Large intestine (tissue), 3 donors: ENCODE data around the gene SLC9A2. TPM values are rescaled to one million over a fixed set of nuclear protein-coding genes. Genes with fewer than 3 reads are reported as not detected.
A peak's percentile ranks its signal among the peaks of the same experiment; 100 is the strongest.

Experiments used
- DNase-seq, 2 donors: peaks; one replicate each; pipeline versions ENCODE4 v3.0.0 to v3.0.0-alpha.2; 2013
- H3K27ac ChIP-seq: one replicate; pipeline ENCODE4 v1.5.1; 2013; ENCODE audit warnings: low read length
- H3K27me3 ChIP-seq: 2 replicates; pipeline ENCODE4 v1.6.1; 2013; ENCODE audit warnings: low read length; ENCODE audit not compliant: control insufficient read depth, insufficient read depth
- H3K36me3 ChIP-seq: 2 replicates; pipeline ENCODE4 v1.6.1; 2013; ENCODE audit warnings: low read length; ENCODE audit not compliant: control insufficient read depth, insufficient read depth
- H3K4me1 ChIP-seq: one replicate; pipeline ENCODE4 v1.6.1; 2013; ENCODE audit warnings: low read length; ENCODE audit not compliant: control insufficient read depth, insufficient read depth
- H3K4me3 ChIP-seq: one replicate; pipeline ENCODE4 v1.5.1; 2013; ENCODE audit warnings: low read length
- H3K9me3 ChIP-seq: one replicate; pipeline ENCODE4 v1.6.1; 2013; ENCODE audit warnings: mild to moderate bottlenecking, low read depth, low read length, moderate library complexity; ENCODE audit not compliant: control insufficient read depth
- whole genome bisulfite sequencing: methylation state at CpG from one replicate; pipeline ENCODE4 v1.1.5; 2013; ENCODE audit warnings: low lambda C conversion rate; ENCODE audit not compliant: insufficient coverage; 5-methylcytosine and 5-hydroxymethylcytosine counted together
- polyA plus RNA-seq: library from polyadenylated mRNA; unstranded; fragments of 120-200 nt; gene quantifications from one replicate; pipeline ENCODE4 v1.2.1, GENCODE V29; 2013

SLC9A2 gene
- polyA plus RNA-seq, 1 donor, result 2.1 TPM

GRCh38 chr2:102593516-102593915 is 25.8 kb upstream of the SLC9A2 start:
- H3K27ac ChIP-seq, result no peak overlapping the region

GRCh38 chr2:102594445-102595016 is 24.8 kb upstream of the SLC9A2 start:
- H3K9me3 ChIP-seq, result no peaks in the 10 kb centered on the region
- H3K27ac ChIP-seq, result no peak overlapping the region
- peaks cover 17% of the 10 kb centered on the region for H3K4me1 ChIP-seq
- no peaks in the 10 kb centered on the region for H3K27me3 ChIP-seq
- no peak overlapping the region for H3K4me3 ChIP-seq
- no peak for DNase-seq
- no peaks in the 10 kb centered on the region for H3K36me3 ChIP-seq
- WGBS, result 84% methylated on average over 2 of the region's 6 CpGs

More at GRCh38 chr2:102593516-102593915, 25.8 kb upstream of the SLC9A2 start:
- Histone ChIP-seq H3K27me3 (no peaks in the 10 kb centered on the region), H3K4me1 (peaks cover 17% of the 10 kb centered on the region), H3K4me3 (no peak overlapping the region), H3K36me3 (no peaks in the 10 kb centered on the region), H3K9me3 (no peaks in the 10 kb centered on the region)
- DNase-seq, result peak in 1 of 2 donors; percentile 73
- 60% methylated on average over 1 of the region's 3 CpGs for WGBS

GRCh38 chr2:102597788-102598187 is 21.6 kb upstream of the SLC9A2 start:
- WGBS, result no CpG with 5 or more reads among the region's 9 CpGs
- DNase-seq, result no peak

GRCh38 chr2:102599486-102599885 is 19.9 kb upstream of the SLC9A2 start:
- Histone ChIP-seq H3K27me3 (no peaks in the 10 kb centered on the region), H3K27ac (no peak overlapping the region), H3K4me1 (no peaks in the 10 kb centered on the region), H3K9me3 (peaks cover 3% of the 10 kb centered on the region), H3K4me3 (no peak overlapping the region), H3K36me3 (no peaks in the 10 kb centered on the region)
- no peak for DNase-seq
- WGBS, result 80% methylated on average over 1 of the region's 6 CpGs

More at GRCh38 chr2:102597788-102598187, 21.6 kb upstream of the SLC9A2 start:
- Histone ChIP-seq H3K4me1 (peaks cover 10% of the 10 kb centered on the region), H3K27ac (no peak overlapping the region), H3K4me3 (no peak overlapping the region), H3K9me3 (peaks cover 3% of the 10 kb centered on the region), H3K27me3 (no peaks in the 10 kb centered on the region), H3K36me3 (no peaks in the 10 kb centered on the region)

- Histone ChIP-seq H3K36me3 (no peaks in the 10 kb centered on the region), H3K27me3 (no peaks in the 10 kb centered on the region), H3K4me3 (no peak overlapping the region), H3K9me3 (peaks cover 3% of the 10 kb centered on the region), H3K27ac (no peak overlapping the region), H3K4me1 (peaks cover 5% of the 10 kb centered on the region)
- no peak for DNase-seq
- 93% methylated on average over 2 of the region's 2 CpGs for WGBS
These were observed 17.6 kb upstream of the SLC9A2 start for GRCh38 chr2:102601730-102602129.

GRCh38 chr2:102603904-102604303 is 15.4 kb upstream of the SLC9A2 start:
- no peaks in the 10 kb centered on the region for H3K36me3 ChIP-seq
- H3K9me3 ChIP-seq, result peaks cover 3% of the 10 kb centered on the region
- H3K27ac ChIP-seq, result no peak overlapping the region
- H3K4me3 ChIP-seq, result no peak overlapping the region
- no peaks in the 10 kb centered on the region for H3K27me3 ChIP-seq
- peaks cover 5% of the 10 kb centered on the region for H3K4me1 ChIP-seq
- no peak for DNase-seq
- WGBS, result 80% methylated on average over 1 of the region's 4 CpGs

- H3K36me3 ChIP-seq, result no peaks in the 10 kb centered on the region
- WGBS, result 0% methylated on average over 1 of the region's 3 CpGs
- peaks cover 3% of the 10 kb centered on the region for H3K9me3 ChIP-seq
- H3K4me1 ChIP-seq, result peaks cover 5% of the 10 kb centered on the region
- no peak overlapping the region for H3K27ac ChIP-seq
- H3K4me3 ChIP-seq, result no peak overlapping the region
- DNase-seq, result no peak
- H3K27me3 ChIP-seq, result no peaks in the 10 kb centered on the region
These were observed 14.6 kb upstream of the SLC9A2 start for GRCh38 chr2:102604769-102605168.

- H3K9me3 ChIP-seq, result no peaks in the 10 kb centered on the region
- H3K27ac ChIP-seq, result no peak overlapping the region
- no peaks in the 10 kb centered on the region for H3K36me3 ChIP-seq
- 40% methylated on average over 1 of the region's 1 CpG for WGBS
- DNase-seq, result peak in 1 of 2 donors; percentile 64
- peaks cover 5% of the 10 kb centered on the region for H3K4me1 ChIP-seq
- H3K27me3 ChIP-seq, result no peaks in the 10 kb centered on the region
- no peak overlapping the region for H3K4me3 ChIP-seq
These were observed 13.0 kb upstream of the SLC9A2 start for GRCh38 chr2:102606353-102606752.

GRCh38 chr2:102615620-102616436 is 3.5 kb upstream of the SLC9A2 start:
- Histone ChIP-seq H3K27me3 (peaks cover 22% of the 10 kb centered on the region), H3K36me3 (no peaks in the 10 kb centered on the region), H3K4me3 (no peak overlapping the region), H3K9me3 (no peaks in the 10 kb centered on the region), H3K27ac (no peak overlapping the region), H3K4me1 (peaks cover 9% of the 10 kb centered on the region)
- no CpG with 5 or more reads among the region's 5 CpGs for WGBS
- peak; percentile 53 to 55 for DNase-seq

- WGBS, result 76% methylated on average over 2 of the region's 59 CpGs
- DNase-seq, result peak in 1 of 2 donors; percentile 61
- H3K27ac ChIP-seq, result no peak overlapping the region
- no peaks in the 10 kb centered on the region for H3K36me3 ChIP-seq
- H3K27me3 ChIP-seq, result peaks cover 22% of the 10 kb centered on the region
- H3K4me3 ChIP-seq, result peak overlapping the region; percentile 40
- H3K9me3 ChIP-seq, result no peaks in the 10 kb centered on the region
- H3K4me1 ChIP-seq, result peaks cover 9% of the 10 kb centered on the region
These were observed 620 bp upstream of the SLC9A2 start for GRCh38 chr2:102618452-102619413.
